OCI-LY3 (cell line): Measurements from ENCODE around the gene IRAK1.
"Not testable (repeated sequence)": the region's sequence is repeated elsewhere in the genome, so short reads cannot be mapped to it uniquely, and the experiment has no call there.

ENCODE experiments used
- CTCF ChIP-seq: fragments of 200-600, 300-600 bp; sonication (generic); IDR thresholded peaks from 2 replicates; pipeline ENCODE4 v1.5.1; 2014; ENCODE audit warnings: antibody characterized with exemption, low read length, low read depth
- EZH2phosphoT487 ChIP-seq: fragments of 200-600 bp; shearing (Covaris generic); IDR thresholded peaks from 2 replicates; pipeline ENCODE4 v1.6.1; 2018; ENCODE audit warnings: antibody characterized with exemption, mixed run types, low read depth

GRCh38 chrX:153994398-153994797, 25.3 kb downstream of the IRAK1 start:
- not testable (repeated sequence) for TF ChIP-seq CTCF, EZH2phosphoT487
